SK-N-MC (cell line): Measurements from ENCODE around the gene MBNL2.

Source experiments
- EZH2 ChIP-seq: fragments of 200-600 bp; sonication (generic); IDR thresholded peaks from one replicate; pipeline ENCODE4 v1.6.1; 2017; ENCODE audit warnings: antibody characterized with exemption
- FOXP2 ChIP-seq: optimal IDR thresholded peaks from 2 replicates; pipeline ENCODE3; 2011; ENCODE audit warnings: mild to moderate bottlenecking, moderate library complexity; ENCODE audit not compliant: insufficient read depth; ENCODE audit errors: extremely low read length, control extremely low read depth
- POLR2AphosphoS5 ChIP-seq: IDR thresholded peaks from 2 replicates; pipeline ENCODE4 v1.6.1; 2012; ENCODE audit warnings: mild to moderate bottlenecking, low read depth, low read length, borderline replicate concordance

DNA sequence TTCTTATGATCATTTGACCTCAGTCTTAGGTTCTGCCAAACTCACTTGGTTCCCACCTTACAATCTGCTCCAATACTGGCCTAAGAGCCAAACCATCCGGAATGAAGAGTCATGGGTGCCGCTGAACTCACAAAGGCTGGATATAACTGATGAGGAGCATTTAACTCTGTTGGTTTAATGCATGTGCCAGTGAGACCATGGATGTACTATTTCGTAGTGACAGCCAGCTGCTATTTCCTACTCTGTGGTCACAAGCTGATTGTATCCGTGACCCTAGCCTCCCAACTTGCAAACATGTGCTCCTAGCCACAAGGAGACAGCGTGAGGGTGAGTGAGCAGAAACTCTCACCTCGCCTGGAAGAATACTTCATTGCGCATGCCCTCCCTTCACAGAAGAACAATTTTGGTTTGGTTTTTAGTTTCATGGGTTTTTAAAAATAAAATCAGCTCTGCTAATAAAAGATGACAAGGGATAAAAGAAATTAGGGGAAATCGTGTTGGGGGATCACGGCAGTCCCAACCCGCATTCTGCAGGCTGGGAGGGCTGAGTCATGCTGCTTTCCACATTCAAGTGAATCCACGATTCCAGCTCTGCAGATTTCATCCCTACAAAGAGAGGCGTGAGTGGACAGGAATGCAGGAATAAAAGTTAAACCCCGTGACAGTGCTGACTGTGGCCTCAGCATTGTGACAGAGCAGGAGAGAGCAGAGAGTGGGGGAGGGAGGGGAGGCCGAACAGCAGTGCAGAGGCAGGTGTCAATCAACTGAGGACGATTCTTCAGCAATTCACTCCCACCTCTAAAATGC, 145.1 kb downstream of the MBNL2 start:
- TF ChIP-seq POLR2AphosphoS5 (no peak), EZH2 (no peak), FOXP2 (no peak)
